Breast epithelium (tissue), 4 donors: ENCODE data around the gene KIRREL2. TPM values are rescaled to one million over a fixed set of nuclear protein-coding genes. Genes with fewer than 3 reads are reported as not detected.
"Not testable (repeated sequence)": the region's sequence is repeated elsewhere in the genome, so short reads cannot be mapped to it uniquely, and the experiment has no call there.

ENCODE experiments used
- DNase-seq, 2 donors: peaks; one replicate each; pipeline ENCODE4 v3.0.0-alpha.2; 2019; ENCODE audit warnings: low spot score in 2 of 2
- H3K27ac ChIP-seq, 2 donors: fragments of 200-600 bp; sonication (generic) in 1 of 2; one replicate each; pipeline ENCODE4 v1.5.1; 2016 to 2019; ENCODE audit warnings: mild to moderate bottlenecking in 1 of 2
- H3K27me3 ChIP-seq, 2 donors: fragments of 200-600 bp; sonication (generic) in 1 of 2; one replicate each; pipeline versions ENCODE4 v1.5.1 to v1.6.0; 2017 to 2019; ENCODE audit warnings: control low read depth in 1 of 2, mild to moderate bottlenecking in 1 of 2
- H3K36me3 ChIP-seq: fragments of 200-600 bp; one replicate; pipeline ENCODE4 v1.5.1; 2019
- H3K4me1 ChIP-seq, 2 donors: fragments of 200-600 bp; sonication (generic); one replicate each; pipeline ENCODE4 v1.5.1; 2016 to 2019; ENCODE audit warnings: control low read depth in 1 of 2
- H3K4me3 ChIP-seq, 3 donors: fragments of 200-600 bp; sonication (generic); 1 replicate in 2 of 3; 2 replicates in 1 of 3; pipeline ENCODE4 v1.5.1; 2016 to 2019; ENCODE audit warnings: mild to moderate bottlenecking in 3 of 3, moderate library complexity in 2 of 3
- H3K9me3 ChIP-seq, 2 donors: fragments of 200-600 bp; sonication (generic) in 1 of 2; one replicate each; pipeline ENCODE4 v1.5.1; 2016 to 2019; ENCODE audit warnings: control low read depth in 1 of 2
- CTCF ChIP-seq, 3 donors: fragments of 450-650 bp; IDR thresholded peaks; one replicate each; pipeline ENCODE4 v1.5.1; 2016 to 2017; ENCODE audit warnings: antibody characterized with exemption in 3 of 3, mild to moderate bottlenecking in 3 of 3, moderate library complexity in 3 of 3
- POLR2A ChIP-seq: fragments of 450-650 bp; IDR thresholded peaks from one replicate; pipeline ENCODE4 v1.6.1; 2016; ENCODE audit warnings: antibody characterized with exemption, mild to moderate bottlenecking, moderate library complexity
- POLR2AphosphoS5 ChIP-seq, 3 donors: sonication (generic); formaldehyde crosslinking; IDR thresholded peaks; one replicate each; pipeline ENCODE4 v1.6.1; 2017; ENCODE audit warnings: antibody characterized with exemption in 3 of 3
- intact Hi-C: fragments of 100-400 bp; cut with DNase I; formaldehyde crosslinking; loops from one replicate; pipeline ENCODE4 v1.15.1; 2023; ENCODE audit warnings: low total_unique reads
- total RNA-seq, 3 donors: library from RNA; depleted of rRNA; stranded (reverse); fragments of >200 nt; gene quantifications; one replicate each; pipeline ENCODE4 v1.1.0, GENCODE V29; 2016

The KIRREL2 gene
- total RNA-seq, 3 donors from 2014 or later = 0.15 to 0.66 TPM; not detected in 1

- Histone ChIP-seq H3K27me3 (no peaks in the 10 kb centered on the region), H3K4me3 (no peak overlapping the region), H3K9me3 (no peaks in the 10 kb centered on the region), H3K27ac (no peak overlapping the region), H3K4me1 (peaks cover 0 to 7% of the 10 kb centered on the region in 2 donors), H3K36me3 (no peaks in the 10 kb centered on the region)
- TF ChIP-seq CTCF (IDR thresholded peaks at IDR 0.05) = no peak
- TF ChIP-seq POLR2AphosphoS5 (IDR thresholded peaks at IDR 0.05) = no peak
- no peak for TF ChIP-seq POLR2A
- intact Hi-C loops = no loop called here
- DNase-seq = no peak
Measured at GRCh38 chr19:35905178-35905727, 48.5 kb downstream of the KIRREL2 start.

- H3K36me3 ChIP-seq = no peaks in the 10 kb centered on the region
- TF ChIP-seq CTCF (IDR thresholded peaks at IDR 0.05) = no peak
- no peak for TF ChIP-seq POLR2A
- no peaks in the 10 kb centered on the region for H3K27me3 ChIP-seq
- DNase-seq = no peak
- peak overlapping the region; percentile 26 to 42 (median 37) for H3K4me3 ChIP-seq
- H3K4me1 ChIP-seq = peaks cover 0 to 7% of the 10 kb centered on the region in 2 donors
- no peaks in the 10 kb centered on the region for H3K9me3 ChIP-seq
- peak overlapping the region in 1 of 2 donors; percentile 1 for H3K27ac ChIP-seq
- intact Hi-C loops = no loop called here
Measured at GRCh38 chr19:35907377-35907745, 50.6 kb downstream of the KIRREL2 start.

- DNase-seq = no peak
- H3K27me3 ChIP-seq = no peaks in the 10 kb centered on the region
- H3K4me1 ChIP-seq = peaks cover 0 to 4% of the 10 kb centered on the region in 2 donors
- TF ChIP-seq POLR2AphosphoS5 (IDR thresholded peaks at IDR 0.05) = no peak
- no peak for TF ChIP-seq CTCF (IDR thresholded peaks at IDR 0.05)
- TF ChIP-seq POLR2A = no peak
- peak within 1 kb of the TSS; percentile 26 to 42 (median 37) for H3K4me3 ChIP-seq
- intact Hi-C loops = no loop called here
- peak within 1 kb of the TSS in 1 of 2 donors; percentile 1 for H3K27ac ChIP-seq
- no peaks in the 10 kb centered on the region for H3K36me3 ChIP-seq
- H3K9me3 ChIP-seq = no peaks in the 10 kb centered on the region
Measured at GRCh38 chr19:35908010-35908441, 51.3 kb downstream of the KIRREL2 start, which contains the start of gene TYROBP. Gene TYROBP (minus strand): TSS chr19:35908295. CDS start chr19:35908228, 67 bp downstream.

GRCh38 chr19:35908973-35909683 lies 52.4 kb downstream of the KIRREL2 start:
- H3K4me3 ChIP-seq = peak overlapping the region in 1 of 3 donors; percentile 0
- DNase-seq = peak in 1 of 2 donors; percentile 40
- no peaks in the 10 kb centered on the region for H3K9me3 ChIP-seq
- intact Hi-C loops = no loop called here
- no peaks in the 10 kb centered on the region for H3K36me3 ChIP-seq
- TF ChIP-seq POLR2A (no peak), POLR2AphosphoS5 (IDR thresholded peaks at IDR 0.05) (peak in 1 of 3 donors; percentile 13)
- H3K27me3 ChIP-seq = no peaks in the 10 kb centered on the region
- H3K27ac ChIP-seq = peak overlapping the region in 1 of 2 donors; percentile 55
- no peaks in the 10 kb centered on the region for H3K4me1 ChIP-seq

- Histone ChIP-seq H3K27ac (peak overlapping the region in 1 of 2 donors; percentile 55), H3K9me3 (no peaks in the 10 kb centered on the region)
- TF ChIP-seq POLR2AphosphoS5 (IDR thresholded peaks at IDR 0.05) (no peak), CTCF (IDR thresholded peaks at IDR 0.05) (no peak), POLR2A (no peak)
Measured at GRCh38 chr19:35909684-35910035, 52.9 kb downstream of the KIRREL2 start.

GRCh38 chr19:35910355-35910754 lies 53.6 kb downstream of the KIRREL2 start:
- not testable (repeated sequence) for H3K27ac ChIP-seq, DNase-seq

More at GRCh38 chr19:35909684-35910035, 52.9 kb downstream of the KIRREL2 start:
- intact Hi-C loops = no loop called here
- Histone ChIP-seq H3K4me1 (no peaks in the 10 kb centered on the region), H3K27me3 (no peaks in the 10 kb centered on the region), H3K4me3 (no peak overlapping the region), H3K36me3 (no peaks in the 10 kb centered on the region)
- no peak for DNase-seq

More at GRCh38 chr19:35910355-35910754, 53.6 kb downstream of the KIRREL2 start:
- H3K4me3 ChIP-seq, H3K36me3 ChIP-seq, intact Hi-C loops, H3K9me3 ChIP-seq, H3K4me1 ChIP-seq, H3K27me3 ChIP-seq: not testable (repeated sequence)
